MM.1S (cell line): ENCODE data around the gene CELF4.

Experiments
- DNase-seq: peaks from one replicate; pipeline ENCODE4 v3.0.0-alpha.2; 2015
- H2AFZ ChIP-seq: fragments of 300-600 bp; sonication (generic); 2 replicates; pipeline ENCODE4 v1.6.0; 2016; ENCODE audit warnings: antibody characterized with exemption, low read length
- H3F3A ChIP-seq: fragments of 300-600 bp; sonication (generic); 2 replicates; pipeline ENCODE4 v1.6.1; 2016; ENCODE audit warnings: mild to moderate bottlenecking, antibody characterized with exemption, low read length, moderate library complexity, mixed read lengths; ENCODE audit not compliant: insufficient read depth
- H3K27ac ChIP-seq: fragments of 300-600 bp; sonication (generic); 2 replicates; pipeline ENCODE4 v1.5.1; 2016; ENCODE audit warnings: mild to moderate bottlenecking, low read length
- H3K27me3 ChIP-seq: fragments of 300-600 bp; sonication (generic); replicated peaks from 2 replicates; pipeline ENCODE4 v1.6.0; 2016; ENCODE audit warnings: low read length; ENCODE audit not compliant: insufficient read depth
- H3K36me3 ChIP-seq: fragments of 300-600 bp; sonication (generic); replicated peaks from 2 replicates; pipeline ENCODE4 v1.6.1; 2016; ENCODE audit warnings: mild to moderate bottlenecking, low read length, mixed read lengths; ENCODE audit not compliant: insufficient read depth
- H3K4me1 ChIP-seq: fragments of 300-600 bp; sonication (generic); 2 replicates; pipeline ENCODE4 v1.6.1; 2016; ENCODE audit warnings: low read length, mixed read lengths
- H3K4me2 ChIP-seq: fragments of 300-600 bp; sonication (generic); 2 replicates; pipeline ENCODE4 v1.6.0; 2016; ENCODE audit warnings: low read depth, low read length
- H3K4me3 ChIP-seq: fragments of 300-600 bp; sonication (generic); 2 replicates; pipeline ENCODE4 v1.5.1; 2016; ENCODE audit warnings: low read length, mixed read lengths
- H3K79me2 ChIP-seq: fragments of 300-600 bp; sonication (generic); 2 replicates; pipeline ENCODE4 v1.6.1; 2016; ENCODE audit warnings: mixed run types, low read length, mixed read lengths
- H3K9ac ChIP-seq: fragments of 300-600 bp; sonication (generic); 2 replicates; pipeline ENCODE4 v1.6.1; 2016; ENCODE audit warnings: low read length, mixed read lengths
- H3K9me2 ChIP-seq: fragments of 300-600 bp; sonication (generic); replicated peaks from 2 replicates; pipeline ENCODE4 v1.6.1; 2016; ENCODE audit warnings: mild to moderate bottlenecking, low read length, mixed read lengths; ENCODE audit not compliant: insufficient read depth
- H3K9me3 ChIP-seq: fragments of 300-600 bp; sonication (generic); replicated peaks from 2 replicates; pipeline ENCODE4 v1.6.1; 2016; ENCODE audit warnings: mild to moderate bottlenecking, low read length, mixed read lengths; ENCODE audit not compliant: insufficient read depth
- H4K20me1 ChIP-seq: fragments of 300-600 bp; sonication (generic); 2 replicates; pipeline ENCODE4 v1.6.1; 2016; ENCODE audit warnings: mild to moderate bottlenecking, low read length, moderate library complexity, mixed read lengths; ENCODE audit not compliant: insufficient read depth
- CTCF ChIP-seq: fragments of 300-600 bp; sonication (generic); IDR thresholded peaks from 2 replicates; pipeline ENCODE4 v1.5.1; 2016; ENCODE audit warnings: antibody characterized with exemption, low read length, mixed read lengths
- EZH2 ChIP-seq: fragments of 300-600 bp; sonication (generic); optimal IDR thresholded peaks from 2 replicates; pipeline ENCODE3; 2017; ENCODE audit warnings: low read depth, mild to moderate bottlenecking, antibody characterized with exemption, low read length, mixed read lengths
- EZH2phosphoT487 ChIP-seq: fragments of 300-600 bp; sonication (generic); IDR thresholded peaks from 2 replicates; pipeline ENCODE4 v1.6.1; 2018; ENCODE audit warnings: antibody characterized with exemption, low read length

CELF4 gene

GRCh38 chr18:37509600-37509999 is 56.0 kb downstream of the CELF4 start:
- no peaks in the 10 kb centered on the region for H3K9me2 ChIP-seq
- H3K4me3 ChIP-seq: no peak overlapping the region
- H3K27ac ChIP-seq: no peak overlapping the region
- no peak overlapping the region for H3K9ac ChIP-seq
- no peak overlapping the region for H3K4me2 ChIP-seq
- no peak overlapping the region for H2AFZ ChIP-seq
- no peaks in the 10 kb centered on the region for H3K4me1 ChIP-seq
- no peak for DNase-seq
- H3K36me3 ChIP-seq: no peaks in the 10 kb centered on the region
- no peaks in the 10 kb centered on the region for H3F3A ChIP-seq
- H3K79me2 ChIP-seq: no peaks in the 10 kb centered on the region
- H4K20me1 ChIP-seq: no peaks in the 10 kb centered on the region
- H3K9me3 ChIP-seq: no peaks in the 10 kb centered on the region
- TF ChIP-seq CTCF: no peak
- no peak for TF ChIP-seq EZH2
- no peak for TF ChIP-seq EZH2phosphoT487
- H3K27me3 ChIP-seq: no peaks in the 10 kb centered on the region; the same call in 1 of the 2 replicates

- Histone ChIP-seq H3K4me1 (no peaks in the 10 kb centered on the region), H3K79me2 (no peaks in the 10 kb centered on the region), H4K20me1 (no peaks in the 10 kb centered on the region), H3K4me3 (no peak overlapping the region), H3K36me3 (no peaks in the 10 kb centered on the region), H3K4me2 (no peak overlapping the region), H2AFZ (no peak overlapping the region), H3K9ac (no peak overlapping the region), H3K27ac (no peak overlapping the region), H3K9me2 (no peaks in the 10 kb centered on the region), H3K27me3 (no peaks in the 10 kb centered on the region), H3K9me3 (no peaks in the 10 kb centered on the region), H3F3A (no peaks in the 10 kb centered on the region)
- TF ChIP-seq EZH2phosphoT487: no peak
- no peak for TF ChIP-seq EZH2
- no peak for TF ChIP-seq CTCF
- no peak for DNase-seq
Observed at GRCh38 chr18:37508207-37508606, 57.4 kb downstream of the CELF4 start.

- Histone ChIP-seq H3K4me3 (no peak overlapping the region), H3K27me3 (no peaks in the 10 kb centered on the region), H3K27ac (no peak overlapping the region), H2AFZ (no peak overlapping the region), H3K79me2 (no peaks in the 10 kb centered on the region), H3K4me1 (no peaks in the 10 kb centered on the region), H3K9ac (no peak overlapping the region), H4K20me1 (no peaks in the 10 kb centered on the region), H3K36me3 (no peaks in the 10 kb centered on the region), H3F3A (no peaks in the 10 kb centered on the region), H3K9me2 (no peaks in the 10 kb centered on the region), H3K9me3 (no peaks in the 10 kb centered on the region), H3K4me2 (no peak overlapping the region)
- no peak for TF ChIP-seq EZH2phosphoT487
- TF ChIP-seq CTCF: no peak
- no peak for DNase-seq
Observed at GRCh38 chr18:37507239-37507638, 58.4 kb downstream of the CELF4 start.

- TF ChIP-seq CTCF: no peak
- TF ChIP-seq EZH2phosphoT487: no peak
- no peaks in the 10 kb centered on the region for H3K79me2 ChIP-seq
- H2AFZ ChIP-seq: no peak overlapping the region
- H3K4me1 ChIP-seq: no peaks in the 10 kb centered on the region
- no peaks in the 10 kb centered on the region for H3K36me3 ChIP-seq
- H3K9ac ChIP-seq: no peak overlapping the region
- H3K27me3 ChIP-seq: no peaks in the 10 kb centered on the region
- no peaks in the 10 kb centered on the region for H3K9me3 ChIP-seq
- no peak overlapping the region for H3K27ac ChIP-seq
- no peaks in the 10 kb centered on the region for H3K9me2 ChIP-seq
- DNase-seq: no peak
- H3K4me2 ChIP-seq: no peak overlapping the region
- H3F3A ChIP-seq: no peaks in the 10 kb centered on the region
- H3K4me3 ChIP-seq: no peak overlapping the region
- H4K20me1 ChIP-seq: no peaks in the 10 kb centered on the region
Observed at GRCh38 chr18:37506001-37506400, 59.6 kb downstream of the CELF4 start.
